Left ventricle myocardium inferior (tissue), 1 donor: ENCODE data around the gene OR2J2. TPM values are rescaled to one million over a fixed set of nuclear protein-coding genes. Genes with fewer than 3 reads are reported as not detected.
"Not testable (repeated sequence)": the region's sequence is repeated elsewhere in the genome, so short reads cannot be mapped to it uniquely, and the experiment has no call there.

Experiments used
- DNase-seq: peaks from one replicate; pipeline ENCODE4 v3.0.0-alpha.2; 2020
- H3K27ac ChIP-seq: fragments of 200-600 bp; replicated peaks from 2 replicates; pipeline ENCODE4 v1.8.0; 2021
- H3K27me3 ChIP-seq: fragments of 200-600 bp; 2 replicates; pipeline ENCODE4 v1.8.0; 2021; ENCODE audit warnings: low read depth
- H3K36me3 ChIP-seq: fragments of 200-600 bp; 2 replicates; pipeline ENCODE4 v1.8.0; 2021
- H3K4me1 ChIP-seq: fragments of 200-600 bp; 2 replicates; pipeline ENCODE4 v1.8.0; 2021
- H3K4me3 ChIP-seq: fragments of 200-600 bp; 2 replicates; pipeline ENCODE4 v1.8.0; 2021; ENCODE audit warnings: mild to moderate bottlenecking, moderate library complexity
- H3K9me3 ChIP-seq: fragments of 200-600 bp; replicated peaks from 2 replicates; pipeline ENCODE4 v1.8.0; 2021
- CTCF ChIP-seq: fragments of 200-600 bp; IDR thresholded peaks from 2 replicates; pipeline ENCODE4 v1.8.0; 2021; ENCODE audit warnings: antibody characterized with exemption, mild to moderate bottlenecking, borderline replicate concordance
- intact Hi-C: fragments of 100-400 bp; cut with micrococcal nuclease; formaldehyde crosslinking; loops from one replicate; pipeline ENCODE4 v1.11.0; 2022
- total RNA-seq: library from RNA; stranded (reverse); fragmentation: NEBNext Ultra II Directional; extraction: Animal tissue kit (Norgen Biotek cat#: 25700); gene quantifications from one replicate; pipeline ENCODE4 v1.2.1, GENCODE V29; 2021
- donor health status: DM: no; HTN: yes; CAD: no; lungs with severe emphysema.

Gene OR2J2
- total RNA-seq, 1 donor from 2014 or later, result not detected

GRCh38 chr6:29216528-29216927 is 45.8 kb downstream of the OR2J2 start:
- H3K9me3 ChIP-seq, result no peaks in the 10 kb centered on the region
- no peaks in the 10 kb centered on the region for H3K36me3 ChIP-seq
- H3K4me3 ChIP-seq, result no peak overlapping the region
- H3K27me3 ChIP-seq, result peaks cover 5% of the 10 kb centered on the region
- H3K27ac ChIP-seq, result no peak overlapping the region
- DNase-seq, result no peak
- intact Hi-C loops, result no loop called here
- TF ChIP-seq CTCF, result no peak
- no peaks in the 10 kb centered on the region for H3K4me1 ChIP-seq

DNA sequence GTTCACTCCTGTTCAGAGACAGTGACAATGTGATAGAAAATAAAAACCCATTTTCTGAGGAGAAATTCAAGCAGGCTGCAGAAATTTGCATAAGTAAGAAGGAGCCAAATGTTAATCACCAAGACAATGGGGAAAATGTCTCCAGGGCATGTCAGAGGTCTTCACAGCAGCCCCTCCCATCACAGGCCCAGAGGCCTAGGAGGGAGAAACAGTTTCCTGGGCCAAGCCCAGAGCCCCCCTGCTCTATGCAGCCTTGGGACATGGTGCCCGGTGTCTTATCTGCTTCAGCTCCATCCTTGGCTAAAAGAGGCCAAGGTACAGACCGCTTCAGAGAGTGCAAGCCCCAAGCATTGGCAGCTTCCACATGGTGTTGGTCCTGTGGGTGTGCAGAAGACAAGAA is 46.5 kb downstream of the OR2J2 start:
- H3K9me3 ChIP-seq, H3K27ac ChIP-seq, H3K4me3 ChIP-seq, H3K27me3 ChIP-seq, H3K4me1 ChIP-seq, intact Hi-C loops, DNase-seq, H3K36me3 ChIP-seq: not testable (repeated sequence)

DNA sequence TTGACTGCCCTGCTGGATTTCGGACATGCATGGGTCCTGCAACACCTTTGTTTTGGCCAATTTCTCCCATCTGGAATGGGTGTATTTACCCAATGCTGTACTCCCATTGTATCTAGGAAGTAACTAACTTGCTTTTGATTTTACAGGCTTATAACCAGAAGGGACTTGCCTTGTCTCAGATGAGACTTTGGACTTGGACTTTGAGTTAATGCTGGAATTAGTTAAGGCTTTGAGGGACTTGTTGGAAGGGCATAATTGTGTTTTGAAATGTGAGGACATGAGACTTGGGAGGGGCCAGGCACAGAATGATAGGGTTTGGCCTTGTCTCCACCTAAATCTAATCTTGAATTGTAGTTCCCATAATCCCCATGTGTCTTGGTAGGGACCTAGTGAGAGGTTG is 47.3 kb downstream of the OR2J2 start:
- intact Hi-C loops, H3K36me3 ChIP-seq, H3K27ac ChIP-seq, H3K4me3 ChIP-seq, DNase-seq, H3K9me3 ChIP-seq, H3K4me1 ChIP-seq, H3K27me3 ChIP-seq: not testable (repeated sequence)

Other genes with a start within 250 kb of the OR2J2 start
- gene TRIM27, start 246.9 kb upstream of the OR2J2 start, total RNA-seq, result 17.8 TPM
- gene ZNF311, start 165.6 kb upstream of the OR2J2 start, total RNA-seq, result 0.36 TPM
- gene OR2W1, start 125.7 kb upstream of the OR2J2 start, total RNA-seq, result not detected
- gene OR2B3, start 83.6 kb upstream of the OR2J2 start, total RNA-seq, result not detected
- not detected for gene OR2J1, start 71.4 kb upstream of the OR2J2 start, total RNA-seq
- not detected for gene OR2J3, start 62.8 kb upstream of the OR2J2 start, total RNA-seq
- not detected for gene OR14J1, start 130.8 kb downstream of the OR2J2 start, total RNA-seq
- not detected for gene OR5V1, start 198.0 kb downstream of the OR2J2 start, total RNA-seq
- not detected for gene OR12D3, start 204.4 kb downstream of the OR2J2 start, total RNA-seq
- not detected for gene OR12D2, start 224.7 kb downstream of the OR2J2 start, total RNA-seq
- gene OR12D1, start 244.0 kb downstream of the OR2J2 start, total RNA-seq, result not detected